Calu3 (cell line): ENCODE measurements around the gene ITPKA. TPM values are rescaled to one million over a fixed set of nuclear protein-coding genes. Genes with fewer than 3 reads are reported as not detected.

Experiments used
- BruUV-seq: library from RNA; stranded (reverse); fragments of 400-500 nt; replicated peaks from 2 replicates; lab custom pipeline; 2021; lab: Mats Ljungman, UMichigan
- CTCF ChIA-PET: fragments of 300-600 bp; sonication (Branson Sonifier 250); formaldehyde crosslinking; loops from one replicate; lab custom pipeline; 2022; ENCODE audit warnings: antibody characterized with exemption; lab: Charles Lee
- DNase-seq: peaks from one replicate; pipeline ENCODE4 v3.0.0; 2022
- H3K27ac Mint-ChIP-seq: one replicate; pipeline ENCODE4 v1.8.0; 2022; ENCODE audit warnings: mixed read lengths; ENCODE audit not compliant: unreplicated experiment
- H3K27me3 Mint-ChIP-seq: one replicate; pipeline ENCODE4 v1.8.0; 2022; ENCODE audit warnings: mixed read lengths; ENCODE audit not compliant: unreplicated experiment
- H3K36me3 Mint-ChIP-seq: one replicate; pipeline ENCODE4 v1.8.0; 2022; ENCODE audit warnings: mild to moderate bottlenecking, moderate library complexity, mixed read lengths; ENCODE audit not compliant: insufficient read depth, unreplicated experiment
- H3K4me1 Mint-ChIP-seq: one replicate; pipeline ENCODE4 v1.8.0; 2022; ENCODE audit warnings: mild to moderate bottlenecking, low read depth, mixed read lengths; ENCODE audit not compliant: unreplicated experiment
- H3K4me3 Mint-ChIP-seq: one replicate; pipeline ENCODE4 v1.8.0; 2022; ENCODE audit warnings: mild to moderate bottlenecking, low read depth, moderate library complexity, mixed read lengths; ENCODE audit not compliant: unreplicated experiment
- H3K9me3 Mint-ChIP-seq: one replicate; pipeline ENCODE4 v1.8.0; 2022; ENCODE audit warnings: low read depth, mixed read lengths; ENCODE audit not compliant: unreplicated experiment
- intact Hi-C: fragments of 100-400 bp; cut with micrococcal nuclease; formaldehyde crosslinking; loops from one replicate; pipeline ENCODE4 v1.10.0; 2022; ENCODE audit not compliant: unreplicated experiment
- total RNA-seq: library from RNA; stranded (reverse); gene quantifications from 2 replicates; pipeline ENCODE4 v1.2.3, GENCODE V29; 2022
- TF ChIP-seq, protein P1 (sequence below): fragments of 200-600 bp; IDR thresholded peaks from one replicate; pipeline ENCODE4 v1.8.0; 2022; ENCODE audit warnings: antibody characterized with exemption; ENCODE audit not compliant: unreplicated experiment

Gene ITPKA
- total RNA-seq, 1 experiment from 2014 or later, result 0.68 TPM

DNA sequence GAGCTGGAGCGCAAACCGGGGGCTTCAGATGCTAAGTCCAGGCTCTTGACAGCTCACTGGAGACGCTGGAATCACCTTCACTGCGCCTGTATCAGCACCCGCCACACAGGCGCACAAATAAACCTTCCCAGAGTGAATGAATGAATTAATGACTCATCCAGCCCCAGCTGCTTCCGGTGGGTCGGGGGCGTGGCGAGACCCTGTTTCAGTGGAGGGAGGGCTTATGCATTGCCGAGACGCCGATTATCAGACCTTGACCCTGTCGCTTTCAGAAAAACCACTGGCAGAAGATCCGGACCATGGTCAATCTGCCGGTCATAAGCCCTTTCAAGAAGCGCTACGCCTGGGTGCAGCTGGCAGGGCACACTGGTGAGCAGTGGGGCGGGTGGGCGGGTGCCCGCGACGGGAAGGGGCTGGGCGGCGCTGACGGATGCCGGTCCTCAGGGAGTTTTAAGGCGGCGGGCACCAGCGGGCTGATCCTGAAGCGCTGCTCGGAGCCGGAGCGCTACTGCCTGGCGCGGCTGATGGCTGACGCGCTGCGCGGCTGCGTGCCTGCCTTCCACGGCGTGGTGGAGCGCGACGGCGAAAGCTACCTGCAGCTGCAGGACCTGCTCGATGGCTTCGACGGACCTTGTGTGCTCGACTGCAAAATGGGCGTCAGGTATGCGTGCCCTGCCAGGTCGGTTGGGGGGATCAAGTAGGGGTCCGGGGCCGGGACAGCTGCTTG, 7.7 kb downstream of the ITPKA start:
- H3K4me3 Mint-ChIP-seq, result no peak overlapping the region

DNA sequence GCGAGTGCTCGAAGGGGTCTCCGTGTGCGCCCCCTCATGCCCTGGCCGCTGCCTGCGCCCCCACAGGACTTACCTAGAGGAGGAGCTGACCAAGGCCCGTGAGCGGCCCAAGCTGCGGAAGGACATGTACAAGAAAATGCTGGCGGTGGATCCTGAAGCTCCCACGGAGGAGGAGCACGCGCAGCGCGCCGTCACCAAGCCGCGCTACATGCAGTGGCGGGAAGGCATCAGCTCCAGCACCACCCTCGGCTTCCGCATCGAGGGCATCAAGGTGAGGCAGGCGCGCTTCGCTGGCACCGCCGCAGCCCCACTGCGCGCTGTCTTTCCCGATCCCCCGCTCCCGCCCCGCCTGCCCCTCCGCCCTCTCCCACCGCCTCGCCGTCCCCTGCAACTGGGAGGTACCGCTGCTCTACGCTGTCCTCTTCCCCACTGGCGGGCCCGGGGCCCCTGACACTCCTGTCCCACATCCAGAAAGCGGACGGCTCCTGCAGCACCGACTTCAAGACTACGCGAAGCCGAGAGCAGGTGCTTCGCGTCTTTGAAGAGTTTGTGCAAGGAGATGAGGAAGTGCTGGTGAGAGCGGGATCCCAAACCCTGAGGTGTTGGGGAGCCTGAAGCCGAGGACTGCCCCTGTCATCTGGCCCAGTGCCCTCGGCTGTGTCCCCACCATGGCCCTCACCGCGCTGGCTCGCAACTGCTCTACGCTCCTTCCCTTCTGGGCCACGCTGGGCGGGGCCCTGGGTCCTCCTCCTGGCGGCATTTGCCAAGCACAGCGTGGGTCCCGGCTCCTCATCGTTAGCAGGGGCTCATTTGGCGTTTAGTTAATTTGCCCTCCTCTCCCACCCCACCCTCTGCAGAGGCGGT, 8.5 kb downstream of the ITPKA start:
- Mint-ChIP-seq H3K4me1 (no peaks in the 10 kb centered on the region), H3K27ac (no peak overlapping the region), H3K27me3 (no peaks in the 10 kb centered on the region), H3K4me3 (no peak overlapping the region), H3K9me3 (no peaks in the 10 kb centered on the region), H3K36me3 (no peaks in the 10 kb centered on the region)
- intact Hi-C loops, result no loop called here
- TF ChIP-seq, protein P1, sequence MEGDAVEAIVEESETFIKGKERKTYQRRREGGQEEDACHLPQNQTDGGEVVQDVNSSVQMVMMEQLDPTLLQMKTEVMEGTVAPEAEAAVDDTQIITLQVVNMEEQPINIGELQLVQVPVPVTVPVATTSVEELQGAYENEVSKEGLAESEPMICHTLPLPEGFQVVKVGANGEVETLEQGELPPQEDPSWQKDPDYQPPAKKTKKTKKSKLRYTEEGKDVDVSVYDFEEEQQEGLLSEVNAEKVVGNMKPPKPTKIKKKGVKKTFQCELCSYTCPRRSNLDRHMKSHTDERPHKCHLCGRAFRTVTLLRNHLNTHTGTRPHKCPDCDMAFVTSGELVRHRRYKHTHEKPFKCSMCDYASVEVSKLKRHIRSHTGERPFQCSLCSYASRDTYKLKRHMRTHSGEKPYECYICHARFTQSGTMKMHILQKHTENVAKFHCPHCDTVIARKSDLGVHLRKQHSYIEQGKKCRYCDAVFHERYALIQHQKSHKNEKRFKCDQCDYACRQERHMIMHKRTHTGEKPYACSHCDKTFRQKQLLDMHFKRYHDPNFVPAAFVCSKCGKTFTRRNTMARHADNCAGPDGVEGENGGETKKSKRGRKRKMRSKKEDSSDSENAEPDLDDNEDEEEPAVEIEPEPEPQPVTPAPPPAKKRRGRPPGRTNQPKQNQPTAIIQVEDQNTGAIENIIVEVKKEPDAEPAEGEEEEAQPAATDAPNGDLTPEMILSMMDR, result no peak
- DNase-seq, result no peak
- BruUV-seq, result no TSS peak
- CTCF ChIA-PET, result no interaction called here

More for the DNA sequence above, 7.7 kb downstream of the ITPKA start:
- no peak for DNase-seq
- Mint-ChIP-seq H3K4me1 (no peaks in the 10 kb centered on the region), H3K9me3 (no peaks in the 10 kb centered on the region), H3K36me3 (no peaks in the 10 kb centered on the region), H3K27me3 (no peaks in the 10 kb centered on the region), H3K27ac (no peak overlapping the region)
- TF ChIP-seq, protein P1, result no peak
- BruUV-seq, result no TSS peak
- CTCF ChIA-PET, result interaction anchor here (0.6 kb wide), 1 partner anchor 131 kb away, joined by 3 read pairs; no protein-coding TSS in a partner anchor
- intact Hi-C loops, result no loop called here

DNA sequence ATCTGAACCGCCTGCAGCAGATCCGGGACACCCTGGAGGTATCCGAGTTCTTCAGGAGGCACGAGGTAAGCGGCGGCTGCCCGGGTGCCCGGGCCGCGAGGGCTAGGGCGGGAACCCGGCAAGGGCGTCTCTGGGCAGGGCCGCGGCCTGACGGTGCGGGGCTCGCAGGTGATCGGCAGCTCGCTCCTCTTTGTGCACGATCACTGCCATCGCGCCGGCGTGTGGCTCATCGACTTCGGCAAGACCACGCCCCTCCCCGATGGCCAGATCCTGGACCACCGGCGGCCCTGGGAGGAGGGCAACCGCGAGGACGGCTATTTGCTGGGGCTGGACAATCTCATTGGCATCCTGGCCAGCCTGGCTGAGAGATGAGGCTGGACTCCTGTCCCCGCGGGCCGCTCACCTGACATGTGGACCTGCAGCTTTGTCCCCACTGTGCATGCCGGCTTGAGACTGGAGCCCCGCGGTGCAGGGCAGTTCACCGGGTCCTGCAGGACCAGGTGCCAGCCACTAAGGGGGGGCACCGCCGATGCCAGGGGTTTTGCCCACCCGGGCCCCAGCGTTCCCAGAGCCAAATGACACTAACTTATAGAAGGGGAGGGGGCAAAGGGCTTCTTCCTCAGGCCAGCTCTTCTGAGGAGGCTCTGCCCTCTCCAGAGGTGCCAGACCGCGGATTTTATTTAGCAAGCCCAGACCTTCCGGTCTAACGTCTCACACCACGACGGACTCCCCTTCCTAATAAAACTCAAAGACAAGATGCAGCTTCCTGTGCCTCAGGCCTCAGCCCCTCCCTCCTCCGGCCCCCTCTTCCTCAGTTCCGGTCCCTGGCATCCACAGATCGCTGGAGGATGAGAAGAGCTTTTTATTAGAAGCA, 9.4 kb downstream of the ITPKA start:
- TF ChIP-seq, protein P1, result no peak
- H3K9me3 Mint-ChIP-seq, result no peaks in the 10 kb centered on the region
- intact Hi-C loops, result no loop called here
- H3K27me3 Mint-ChIP-seq, result no peaks in the 10 kb centered on the region
- H3K36me3 Mint-ChIP-seq, result no peaks in the 10 kb centered on the region
- BruUV-seq, result no TSS peak
- CTCF ChIA-PET, result no interaction called here
- no peak for DNase-seq
- no peak overlapping the region for H3K4me3 Mint-ChIP-seq
- no peaks in the 10 kb centered on the region for H3K4me1 Mint-ChIP-seq
- no peak overlapping the region for H3K27ac Mint-ChIP-seq

DNA sequence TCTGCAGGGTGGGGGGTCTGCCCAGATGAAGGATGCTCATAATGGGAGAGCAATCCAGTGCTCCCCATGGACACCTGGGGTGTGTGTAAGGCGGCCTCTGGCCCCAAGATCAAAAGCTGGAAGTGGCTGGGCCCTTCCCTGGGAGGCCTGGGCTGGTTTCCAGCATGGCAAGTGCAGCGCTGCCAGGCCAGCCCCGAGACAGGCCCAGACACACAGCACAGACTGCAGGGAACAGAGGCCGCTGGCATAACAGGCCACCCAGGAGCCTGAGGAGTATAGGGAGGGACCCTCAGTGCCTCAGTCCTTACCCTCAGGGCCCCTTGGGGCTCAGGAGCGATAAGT, 10.0 kb downstream of the ITPKA start:
- H3K9me3 Mint-ChIP-seq, result no peaks in the 10 kb centered on the region
- H3K4me3 Mint-ChIP-seq, result no peak overlapping the region
- TF ChIP-seq, protein P1, result no peak
- no peaks in the 10 kb centered on the region for H3K27me3 Mint-ChIP-seq
- no TSS peak for BruUV-seq
- no peaks in the 10 kb centered on the region for H3K4me1 Mint-ChIP-seq
- intact Hi-C loops, result no loop called here
- CTCF ChIA-PET, result no interaction called here
- no peak overlapping the region for H3K27ac Mint-ChIP-seq
- no peaks in the 10 kb centered on the region for H3K36me3 Mint-ChIP-seq
- no peak for DNase-seq
